HEK293 (cell line): Measurements from ENCODE around the gene NINL.

Experiments
- MYNN ChIP-seq: fragments of 450-650 bp; formaldehyde crosslinking; IDR thresholded peaks from 2 replicates; pipeline ENCODE4 v1.5.1; 2016; ENCODE audit warnings: missing biosample characterization, missing genetic modification characterization, borderline replicate concordance
- PRDM1 ChIP-seq: fragments of 450-650 bp; formaldehyde crosslinking; IDR thresholded peaks from 2 replicates; pipeline ENCODE4; 2016; ENCODE audit warnings: missing biosample characterization, missing genetic modification characterization
- RBAK ChIP-seq: fragments of 450-650 bp; formaldehyde crosslinking; IDR thresholded peaks from 2 replicates; pipeline ENCODE4 v1.5.1; 2016; ENCODE audit warnings: missing biosample characterization, missing genetic modification characterization
- YY1 ChIP-seq: fragments of 450-650 bp; formaldehyde crosslinking; IDR thresholded peaks from 2 replicates; pipeline ENCODE4 v1.5.1; 2018; ENCODE audit warnings: missing biosample characterization, missing genetic modification characterization
- ZBTB20 ChIP-seq: fragments of 450-650 bp; formaldehyde crosslinking; IDR thresholded peaks from 2 replicates; pipeline ENCODE4 v1.5.1; 2016; ENCODE audit warnings: missing biosample characterization, missing genetic modification characterization
- ZEB2 ChIP-seq: fragments of 450-650 bp; formaldehyde crosslinking; IDR thresholded peaks from 2 replicates; pipeline ENCODE4 v1.5.1; 2016; ENCODE audit warnings: missing biosample characterization, missing genetic modification characterization
- ZNF274 ChIP-seq, 2 experiments: fragments of 200-500 bp in 1 of 2; fragments of 450-650 bp in 1 of 2; sonication (Bioruptor generic) in 1 of 2; formaldehyde crosslinking in 1 of 2; IDR thresholded peaks; 2 replicates each; pipeline versions ENCODE4 v1.5.1 to v1.6.1; 2014 to 2016; ENCODE audit warnings: borderline replicate concordance in 1 of 2, inconsistent platforms in 1 of 2, low read length in 1 of 2, missing biosample characterization in 1 of 2, missing genetic modification characterization in 1 of 2
- ZNF280D ChIP-seq: fragments of 450-650 bp; formaldehyde crosslinking; IDR thresholded peaks from 2 replicates; pipeline ENCODE4 v1.5.1; 2016; ENCODE audit warnings: missing biosample characterization, missing genetic modification characterization
- ZNF311 ChIP-seq: fragments of 450-650 bp; formaldehyde crosslinking; IDR thresholded peaks from 2 replicates; pipeline ENCODE4 v1.5.1; 2017; ENCODE audit warnings: missing biosample characterization, missing genetic modification characterization, borderline replicate concordance
- ZNF394 ChIP-seq: fragments of 450-650 bp; formaldehyde crosslinking; IDR thresholded peaks from 2 replicates; pipeline ENCODE4 v1.5.1; 2016; ENCODE audit warnings: missing biosample characterization, missing genetic modification characterization, mild to moderate bottlenecking, moderate library complexity, borderline replicate concordance
- ZNF510 ChIP-seq: fragments of 450-650 bp; formaldehyde crosslinking; IDR thresholded peaks from 2 replicates; pipeline ENCODE4 v1.5.1; 2018; ENCODE audit warnings: mild to moderate bottlenecking, missing genetic modification characterization, missing biosample characterization; ENCODE audit not compliant: insufficient replicate concordance
- ZNF555 ChIP-seq: fragments of 450-650 bp; formaldehyde crosslinking; conservative IDR thresholded peaks from 2 replicates; pipeline ENCODE4 v1.5.1; 2017; ENCODE audit warnings: missing biosample characterization, mild to moderate bottlenecking, missing genetic modification characterization, inconsistent platforms
- TF ChIP-seq, protein P1 (sequence below): sonication (generic); formaldehyde crosslinking; IDR thresholded peaks from 2 replicates; pipeline ENCODE4 v1.8.1; 2022; ENCODE audit warnings: mild to moderate bottlenecking, moderate library complexity, missing genetic modification reagents
- TF ChIP-seq, protein P2 (sequence below): fragments of 450-650 bp; formaldehyde crosslinking; IDR thresholded peaks from 2 replicates; pipeline ENCODE4 v1.5.1; 2016; ENCODE audit warnings: missing biosample characterization, missing genetic modification characterization

DNA sequence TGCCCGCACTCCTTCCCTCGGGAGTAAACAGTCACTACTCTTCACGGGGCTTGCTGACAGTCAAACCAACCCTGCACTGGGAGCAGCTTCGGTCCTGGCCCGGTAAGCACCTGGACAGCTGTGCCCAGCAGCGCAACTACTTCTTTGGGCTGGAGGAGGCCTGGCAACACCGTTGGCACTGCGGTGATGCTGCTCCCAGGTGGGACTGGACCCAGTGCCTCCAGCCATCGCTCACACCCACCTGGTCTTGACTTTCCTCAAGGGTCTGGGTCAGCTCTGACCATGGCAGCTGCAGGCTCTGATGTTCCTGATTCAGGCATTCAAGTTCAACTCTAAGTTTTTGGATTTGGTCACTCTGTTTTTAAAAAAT is 124.1 kb downstream of the NINL start:
- TF ChIP-seq, protein P1, sequence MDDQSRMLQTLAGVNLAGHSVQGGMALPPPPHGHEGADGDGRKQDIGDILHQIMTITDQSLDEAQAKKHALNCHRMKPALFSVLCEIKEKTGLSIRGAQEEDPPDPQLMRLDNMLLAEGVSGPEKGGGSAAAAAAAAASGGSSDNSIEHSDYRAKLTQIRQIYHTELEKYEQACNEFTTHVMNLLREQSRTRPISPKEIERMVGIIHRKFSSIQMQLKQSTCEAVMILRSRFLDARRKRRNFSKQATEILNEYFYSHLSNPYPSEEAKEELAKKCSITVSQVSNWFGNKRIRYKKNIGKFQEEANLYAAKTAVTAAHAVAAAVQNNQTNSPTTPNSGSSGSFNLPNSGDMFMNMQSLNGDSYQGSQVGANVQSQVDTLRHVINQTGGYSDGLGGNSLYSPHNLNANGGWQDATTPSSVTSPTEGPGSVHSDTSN (CRISPR knock-in tag), result no peak
- TF ChIP-seq ZNF510 (tag by site-specific recombination) (no peak), RBAK (tag by site-specific recombination) (no peak), ZNF274 (IDR thresholded peaks at IDR 0.05; ENCODE audit: low read length) (no peak), ZNF274 (tag by site-specific recombination; IDR thresholded peaks at IDR 0.05; ENCODE audit: borderline replicate concordance) (no peak), ZNF555 (tag by site-specific recombination) (no peak), ZNF394 (no peak), PRDM1 (tag by site-specific recombination) (no peak), ZBTB20 (tag by site-specific recombination) (no peak), YY1 (tag by site-specific recombination) (no peak), ZEB2 (tag by site-specific recombination) (no peak), ZNF311 (no peak), ZNF280D (tag by site-specific recombination) (no peak), MYNN (no peak)
- TF ChIP-seq, protein P2, sequence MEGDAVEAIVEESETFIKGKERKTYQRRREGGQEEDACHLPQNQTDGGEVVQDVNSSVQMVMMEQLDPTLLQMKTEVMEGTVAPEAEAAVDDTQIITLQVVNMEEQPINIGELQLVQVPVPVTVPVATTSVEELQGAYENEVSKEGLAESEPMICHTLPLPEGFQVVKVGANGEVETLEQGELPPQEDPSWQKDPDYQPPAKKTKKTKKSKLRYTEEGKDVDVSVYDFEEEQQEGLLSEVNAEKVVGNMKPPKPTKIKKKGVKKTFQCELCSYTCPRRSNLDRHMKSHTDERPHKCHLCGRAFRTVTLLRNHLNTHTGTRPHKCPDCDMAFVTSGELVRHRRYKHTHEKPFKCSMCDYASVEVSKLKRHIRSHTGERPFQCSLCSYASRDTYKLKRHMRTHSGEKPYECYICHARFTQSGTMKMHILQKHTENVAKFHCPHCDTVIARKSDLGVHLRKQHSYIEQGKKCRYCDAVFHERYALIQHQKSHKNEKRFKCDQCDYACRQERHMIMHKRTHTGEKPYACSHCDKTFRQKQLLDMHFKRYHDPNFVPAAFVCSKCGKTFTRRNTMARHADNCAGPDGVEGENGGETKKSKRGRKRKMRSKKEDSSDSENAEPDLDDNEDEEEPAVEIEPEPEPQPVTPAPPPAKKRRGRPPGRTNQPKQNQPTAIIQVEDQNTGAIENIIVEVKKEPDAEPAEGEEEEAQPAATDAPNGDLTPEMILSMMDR (tag by site-specific recombination), result no peak
